Keratinocyte (primary cell): ENCODE measurements around the gene SPACA1.

Source experiments
- EZH2 ChIP-seq: IDR thresholded peaks from one replicate; pipeline ENCODE4 v1.6.1; 2012; ENCODE audit warnings: inconsistent platforms, mild to moderate bottlenecking, low read length, moderate library complexity
- TF ChIP-seq, protein P1 (sequence below), 3 experiments: IDR thresholded peaks in 1 of 3; conservative IDR thresholded peaks in 1 of 3; optimal IDR thresholded peaks in 1 of 3; 2 replicates in 2 of 3; 3 replicates in 1 of 3; pipeline versions ENCODE3 to v1.5.1; 2011; ENCODE audit warnings: low read length in 3 of 3, mild to moderate bottlenecking in 3 of 3, moderate library complexity in 2 of 3, control low read depth in 1 of 3, inconsistent platforms in 1 of 3; ENCODE audit not compliant: insufficient read depth in 2 of 3; ENCODE audit errors: extremely low read depth in 1 of 3

DNA sequence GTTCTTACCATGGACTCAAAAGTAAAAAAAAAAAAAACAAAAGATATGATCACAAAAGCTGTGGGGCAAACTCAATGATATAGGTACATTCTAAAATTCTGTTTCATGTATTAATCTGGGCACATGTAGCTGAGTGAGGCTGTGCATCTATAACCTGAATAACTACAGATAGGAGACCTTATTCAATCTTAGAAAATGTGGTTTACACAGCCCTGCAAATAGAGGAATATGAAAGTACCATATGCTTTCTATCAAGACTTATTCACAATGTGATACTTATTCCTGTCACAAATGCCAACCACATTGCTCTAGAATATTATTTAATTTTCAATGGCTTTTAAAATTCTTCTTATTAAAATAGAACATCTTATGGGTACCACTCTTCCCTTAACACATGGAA is 3.1 kb upstream of the SPACA1 start:
- TF ChIP-seq, protein P1, sequence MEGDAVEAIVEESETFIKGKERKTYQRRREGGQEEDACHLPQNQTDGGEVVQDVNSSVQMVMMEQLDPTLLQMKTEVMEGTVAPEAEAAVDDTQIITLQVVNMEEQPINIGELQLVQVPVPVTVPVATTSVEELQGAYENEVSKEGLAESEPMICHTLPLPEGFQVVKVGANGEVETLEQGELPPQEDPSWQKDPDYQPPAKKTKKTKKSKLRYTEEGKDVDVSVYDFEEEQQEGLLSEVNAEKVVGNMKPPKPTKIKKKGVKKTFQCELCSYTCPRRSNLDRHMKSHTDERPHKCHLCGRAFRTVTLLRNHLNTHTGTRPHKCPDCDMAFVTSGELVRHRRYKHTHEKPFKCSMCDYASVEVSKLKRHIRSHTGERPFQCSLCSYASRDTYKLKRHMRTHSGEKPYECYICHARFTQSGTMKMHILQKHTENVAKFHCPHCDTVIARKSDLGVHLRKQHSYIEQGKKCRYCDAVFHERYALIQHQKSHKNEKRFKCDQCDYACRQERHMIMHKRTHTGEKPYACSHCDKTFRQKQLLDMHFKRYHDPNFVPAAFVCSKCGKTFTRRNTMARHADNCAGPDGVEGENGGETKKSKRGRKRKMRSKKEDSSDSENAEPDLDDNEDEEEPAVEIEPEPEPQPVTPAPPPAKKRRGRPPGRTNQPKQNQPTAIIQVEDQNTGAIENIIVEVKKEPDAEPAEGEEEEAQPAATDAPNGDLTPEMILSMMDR (optimal IDR thresholded peaks at IDR 0.05 in 1 of 3, IDR thresholded peaks at IDR 0.05 in 1 of 3, conservative IDR thresholded peaks at IDR 0.05 in 1 of 3; ENCODE audit: extremely low read depth in 1 of 3, insufficient read depth in 2 of 3, low read length in 3 of 3) = no peak
- no peak for TF ChIP-seq EZH2
